Adrenal gland (tissue), 5 donors: ENCODE data around the gene NUDT21.

Experiments used
- CTCF ChIP-seq, 6 experiments: fragments of 450-650 bp in 4 of 6; fragments of 200-600 bp in 2 of 6; sonication (generic) in 1 of 6; IDR thresholded peaks; 1 replicate in 5 of 6; 2 replicates in 1 of 6; pipeline versions ENCODE4 v1.5.1 to v1.8.0; 2016 to 2021; ENCODE audit warnings: antibody characterized with exemption in 6 of 6, mild to moderate bottlenecking in 2 of 6, moderate library complexity in 1 of 6
- POLR2A ChIP-seq, 2 donors: fragments of 450-650 bp; IDR thresholded peaks; one replicate each; pipeline ENCODE4 v1.6.1; 2017; ENCODE audit warnings: antibody characterized with exemption in 2 of 2, mild to moderate bottlenecking in 2 of 2, moderate library complexity in 1 of 2
- donor health status: DM: no; HTN: no; CAD: no.

DNA sequence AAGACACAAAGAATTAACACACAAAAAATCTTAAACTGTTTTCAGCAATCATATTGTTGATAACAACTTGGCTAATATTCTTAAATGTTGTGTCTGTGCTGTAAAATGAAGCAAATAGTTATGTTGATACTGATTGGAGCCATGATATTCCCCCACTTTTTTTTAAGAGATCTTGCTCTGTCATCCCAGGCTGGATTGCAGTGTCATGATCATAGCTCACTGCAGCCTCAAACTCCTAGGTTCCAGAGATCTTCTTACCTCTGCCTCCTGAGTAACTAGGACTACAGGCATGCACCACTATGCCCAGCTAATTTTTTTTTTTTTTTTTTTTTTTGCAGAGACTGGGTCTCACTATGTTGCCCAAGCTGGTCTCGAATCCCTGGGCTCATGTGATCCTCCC lies 42.7 kb upstream of the NUDT21 start:
- TF ChIP-seq POLR2A (IDR thresholded peaks at IDR 0.05) (no peak), CTCF (IDR thresholded peaks at IDR 0.05) (no peak)
